ENCODE measurements around the gene ANKRD13D. TPM values are rescaled to one million over a fixed set of nuclear protein-coding genes. Genes with fewer than 3 reads are reported as not detected.

The ANKRD13D gene
- total RNA-seq, 2 donors from 2014 or later: 78.5 to 90.9 TPM

DNA sequence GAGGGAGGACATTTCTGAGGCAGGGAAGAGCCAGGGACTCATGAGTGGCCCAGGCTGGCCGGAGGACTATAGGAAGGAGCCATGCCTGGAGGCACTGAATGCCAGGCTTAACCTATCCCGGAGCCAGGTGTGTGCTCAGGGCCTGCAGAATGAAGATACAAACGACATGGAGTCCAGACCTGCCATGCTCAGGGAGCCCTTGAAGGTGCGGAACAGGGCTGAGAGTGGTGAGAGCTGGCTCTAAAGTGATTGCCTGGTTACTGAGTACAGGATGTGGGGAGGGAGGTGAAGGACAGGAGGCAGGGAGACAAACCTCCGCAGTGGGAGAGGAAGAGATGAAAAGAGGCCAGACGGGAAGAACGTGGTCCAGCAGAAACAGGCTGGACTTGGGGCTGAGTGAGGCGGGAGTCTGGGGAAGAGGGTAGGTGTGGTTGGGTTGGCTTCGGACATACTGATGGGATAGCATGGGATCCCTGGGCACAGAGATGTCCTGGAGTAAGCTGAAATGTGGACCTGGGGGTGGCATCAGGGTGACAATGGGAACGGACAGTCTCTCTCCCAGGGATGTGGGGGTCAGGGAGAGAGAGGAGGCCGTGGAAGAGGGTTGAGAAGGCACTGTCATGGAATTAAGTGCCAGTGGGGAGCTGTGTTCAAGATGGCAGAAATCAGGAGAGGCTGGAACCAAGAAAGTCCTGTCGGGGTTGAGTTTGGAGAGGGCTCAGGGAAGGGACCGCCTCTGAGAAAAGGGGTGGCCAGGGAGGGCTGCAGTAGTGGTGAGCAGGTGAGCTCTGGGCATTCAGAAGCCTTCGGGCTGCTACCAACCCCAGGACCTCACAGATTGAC lies 1.5 kb upstream of the ANKRD13D start:
- H3K4me1 Mint-ChIP-seq (ENCODE audit: low read depth): peaks cover 68% of the 10 kb centered on the region
- peaks cover 4 to 18% of the 10 kb centered on the region in 2 donors for H3K36me3 Mint-ChIP-seq (ENCODE audit: insufficient read depth in 2 of 2)
- H3K9me3 Mint-ChIP-seq: no peaks in the 10 kb centered on the region
- peak in 1 of 2 donors; percentile 44 for DNase-seq
- no peaks in the 10 kb centered on the region for H3K27me3 Mint-ChIP-seq (ENCODE audit: low read depth)
- ATAC-seq (replicated peaks in 1 of 2): peak in 1 of 2 donors; percentile 16
- H3K4me3 Mint-ChIP-seq: peak overlapping the region; percentile 74 to 83
- peak overlapping the region; percentile 88 for H3K27ac Mint-ChIP-seq

DNA sequence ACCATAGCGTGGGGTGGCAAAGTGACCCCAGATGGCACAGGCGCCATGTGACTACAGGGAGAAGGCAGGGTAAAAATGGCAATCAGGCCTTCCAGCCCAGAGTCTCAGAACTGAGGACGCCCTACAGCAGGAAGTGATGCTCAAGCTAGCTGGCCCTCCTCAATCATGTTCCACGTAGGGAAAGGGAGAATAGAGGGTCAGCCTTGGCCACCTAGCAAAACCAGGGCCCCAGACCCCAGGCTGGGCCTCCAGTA lies 978 bp upstream of the ANKRD13D start:
- Mint-ChIP-seq H3K36me3 (ENCODE audit: insufficient read depth in 2 of 2) (peaks cover 3 to 22% of the 10 kb centered on the region in 2 donors), H3K27me3 (ENCODE audit: low read depth) (no peaks in the 10 kb centered on the region), H3K4me3 (peak overlapping the region; percentile 74 to 83), H3K27ac (peak overlapping the region; percentile 88), H3K9me3 (no peaks in the 10 kb centered on the region), H3K4me1 (ENCODE audit: low read depth) (peaks cover 74% of the 10 kb centered on the region)
- ATAC-seq (replicated peaks in 1 of 2) (no peak), DNase-seq (no peak)

DNA sequence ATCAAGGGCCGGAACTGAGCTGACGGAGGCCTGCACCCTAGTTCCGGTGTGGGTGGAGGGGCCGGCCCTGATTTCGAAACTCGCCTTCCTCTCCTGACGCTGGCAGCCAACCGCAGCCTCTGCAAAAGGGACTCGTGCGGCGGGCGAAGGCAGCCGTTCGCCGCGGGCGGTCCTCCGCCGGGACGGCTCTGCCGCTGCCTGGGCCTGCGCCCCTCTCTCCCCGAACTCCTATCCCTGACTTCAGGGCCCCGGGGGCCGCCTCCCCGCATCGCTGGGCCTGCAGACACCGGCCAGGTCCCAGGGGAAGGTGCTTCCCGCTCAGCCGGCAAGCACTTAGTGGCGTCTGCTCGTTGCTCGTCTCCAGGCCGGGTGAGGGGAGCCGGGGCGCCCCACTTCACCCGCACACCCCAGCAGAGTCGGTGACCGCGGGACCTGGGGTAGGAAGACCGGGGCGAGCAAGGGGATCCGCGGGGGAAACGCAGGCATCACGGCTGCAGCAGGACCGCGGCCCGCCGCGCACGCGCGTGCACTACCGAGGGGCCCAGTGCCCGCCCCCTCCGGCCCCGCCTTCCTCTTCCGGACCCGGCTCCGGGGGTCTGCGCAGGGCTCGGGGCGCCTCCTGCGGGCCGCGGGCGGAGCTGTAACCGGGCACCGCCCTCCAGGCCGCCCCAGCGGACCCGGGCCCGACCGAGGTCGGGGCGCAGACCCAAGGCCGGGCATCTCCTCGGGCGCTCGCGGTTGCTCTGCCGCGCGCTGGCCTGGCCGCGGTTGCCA lies 464 bp upstream of the ANKRD13D start:
- no peaks in the 10 kb centered on the region for H3K9me3 Mint-ChIP-seq
- H3K36me3 Mint-ChIP-seq (ENCODE audit: insufficient read depth in 2 of 2): peaks cover 3 to 23% of the 10 kb centered on the region in 2 donors
- peak overlapping the region; percentile 88 for H3K27ac Mint-ChIP-seq
- ATAC-seq (replicated peaks in 1 of 2) (peak; percentile 72 to 78), DNase-seq (peak; percentile 94)
- H3K4me3 Mint-ChIP-seq: peak overlapping the region; percentile 74 to 83
- H3K4me1 Mint-ChIP-seq (ENCODE audit: low read depth): peaks cover 76% of the 10 kb centered on the region
- H3K27me3 Mint-ChIP-seq (ENCODE audit: low read depth): no peaks in the 10 kb centered on the region

DNA sequence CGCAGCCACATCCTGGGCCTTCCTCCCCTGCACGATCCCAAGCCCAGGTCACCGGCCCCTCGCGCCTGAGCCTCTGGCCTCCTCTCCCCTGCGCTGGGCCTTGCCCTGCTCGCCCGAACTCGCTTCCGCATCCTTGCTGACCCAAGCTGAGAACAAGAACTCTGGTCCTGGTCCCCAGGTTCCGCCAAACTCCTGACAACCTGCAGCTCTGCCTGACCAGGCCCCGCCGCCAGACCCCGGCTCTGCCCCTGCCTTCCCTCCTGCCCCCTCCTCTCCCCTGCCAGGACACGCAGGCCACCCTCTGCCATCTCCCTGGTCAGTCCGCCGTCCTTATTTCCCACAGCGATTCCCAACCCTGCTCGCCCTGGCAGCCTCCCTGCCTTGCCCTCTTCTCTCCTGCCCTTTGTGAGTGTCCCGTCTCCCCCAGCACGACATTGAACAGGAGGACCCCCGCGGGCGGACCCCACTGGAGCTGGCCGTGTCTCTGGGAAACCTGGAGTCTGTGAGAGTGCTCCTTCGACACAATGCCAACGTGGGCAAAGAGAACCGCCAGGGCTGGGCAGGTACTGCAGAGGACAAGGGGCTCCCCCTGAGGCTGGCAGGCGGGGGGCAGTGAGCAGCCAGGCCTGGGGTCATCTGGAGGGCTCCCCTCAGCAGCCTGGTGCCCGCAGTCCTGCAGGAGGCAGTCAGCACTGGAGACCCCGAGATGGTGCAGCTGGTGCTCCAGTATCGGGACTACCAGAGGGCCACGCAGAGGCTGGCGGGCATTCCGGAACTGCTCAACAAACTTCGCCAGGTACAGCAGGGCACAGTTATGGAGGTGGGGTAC lies 762 bp downstream of the ANKRD13D start:
- H3K9me3 Mint-ChIP-seq: no peaks in the 10 kb centered on the region
- ATAC-seq (replicated peaks in 1 of 2): peak in 1 of 2 donors; percentile 0
- peaks cover 73% of the 10 kb centered on the region for H3K4me1 Mint-ChIP-seq (ENCODE audit: low read depth)
- H3K4me3 Mint-ChIP-seq: peak overlapping the region; percentile 96
- DNase-seq: peak in 1 of 2 donors; percentile 41
- no peaks in the 10 kb centered on the region for H3K27me3 Mint-ChIP-seq (ENCODE audit: low read depth)
- peaks cover 3 to 30% of the 10 kb centered on the region in 2 donors for H3K36me3 Mint-ChIP-seq (ENCODE audit: insufficient read depth in 2 of 2)
- peak overlapping the region; percentile 93 for H3K27ac Mint-ChIP-seq

DNA sequence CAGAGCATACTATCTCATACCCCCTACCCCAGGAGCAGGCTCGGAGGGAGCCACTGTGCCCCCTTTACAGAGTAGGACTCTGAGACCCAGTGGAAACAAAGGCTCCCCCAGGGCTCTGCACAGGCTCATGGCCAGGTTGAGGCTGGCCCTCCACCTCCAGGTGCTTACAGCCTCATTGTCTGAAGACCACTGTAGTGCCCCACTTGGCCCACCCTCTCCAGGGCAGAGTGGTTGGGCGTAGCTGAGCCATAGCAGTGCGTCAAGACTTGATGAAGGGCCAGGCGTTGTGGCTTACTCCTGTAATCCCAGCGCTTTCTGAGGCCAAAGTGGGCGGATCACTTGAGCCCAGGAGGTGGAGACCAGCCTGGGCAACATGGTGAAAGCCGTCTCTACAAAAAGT lies 1.7 kb downstream of the ANKRD13D start:
- peak overlapping the region; percentile 96 for H3K4me3 Mint-ChIP-seq
- no peak for ATAC-seq (replicated peaks in 1 of 2)
- peak overlapping the region; percentile 38 for H3K27ac Mint-ChIP-seq
- no peak for DNase-seq
- no peaks in the 10 kb centered on the region for H3K9me3 Mint-ChIP-seq
- H3K36me3 Mint-ChIP-seq (ENCODE audit: insufficient read depth in 2 of 2): peaks cover 3 to 40% of the 10 kb centered on the region in 2 donors
- no peaks in the 10 kb centered on the region for H3K27me3 Mint-ChIP-seq (ENCODE audit: low read depth)
- peaks cover 64% of the 10 kb centered on the region for H3K4me1 Mint-ChIP-seq (ENCODE audit: low read depth)

DNA sequence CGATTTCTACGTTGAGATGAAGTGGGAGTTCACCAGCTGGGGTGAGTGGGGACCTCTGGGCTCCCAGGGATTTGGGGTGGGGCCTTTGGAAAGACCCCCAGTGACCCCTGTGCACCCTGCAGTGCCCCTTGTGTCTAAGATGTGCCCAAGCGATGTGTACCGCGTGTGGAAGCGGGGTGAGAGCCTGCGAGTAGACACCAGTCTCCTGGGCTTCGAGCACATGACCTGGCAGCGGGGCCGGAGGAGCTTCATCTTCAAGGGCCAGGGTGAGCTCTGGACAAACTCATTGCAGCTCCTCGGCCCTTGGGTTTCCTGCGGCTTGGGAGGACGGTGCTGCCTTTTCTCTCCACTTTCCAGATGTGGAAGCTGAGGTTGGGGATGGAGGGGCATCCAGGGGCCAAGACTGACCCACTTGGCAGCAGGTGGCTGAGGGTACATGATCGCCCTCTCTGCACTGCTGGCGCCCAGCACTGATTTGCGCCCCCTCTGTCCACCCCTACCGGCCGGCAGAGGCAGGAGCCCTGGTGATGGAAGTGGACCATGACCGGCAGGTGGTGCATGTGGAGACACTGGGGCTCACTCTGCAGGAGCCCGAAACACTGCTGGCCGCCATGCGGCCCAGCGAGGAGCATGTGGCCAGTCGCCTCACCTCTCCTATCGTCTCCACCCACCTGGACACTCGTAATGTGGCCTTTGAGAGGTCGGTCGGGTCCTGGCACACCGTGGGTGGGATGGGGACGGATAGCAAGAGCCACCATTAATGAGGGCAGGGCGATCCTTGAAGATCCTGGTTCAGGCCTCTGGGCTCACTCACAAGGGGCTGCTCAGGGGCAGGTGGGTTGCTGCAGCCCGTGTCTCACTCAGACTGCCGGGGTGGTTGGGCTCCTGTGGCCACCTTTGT lies 2.6 kb downstream of the ANKRD13D start:
- peaks cover 10 to 46% of the 10 kb centered on the region in 2 donors for H3K36me3 Mint-ChIP-seq (ENCODE audit: insufficient read depth in 2 of 2)
- DNase-seq (no peak), ATAC-seq (replicated peaks in 1 of 2) (no peak)
- H3K9me3 Mint-ChIP-seq: peaks cover 3% of the 10 kb centered on the region in 2 donors
- H3K4me1 Mint-ChIP-seq (ENCODE audit: low read depth): peaks cover 66% of the 10 kb centered on the region
- H3K4me3 Mint-ChIP-seq: peak overlapping the region in 1 of 2 donors; percentile 25
- no peak overlapping the region for H3K27ac Mint-ChIP-seq
- H3K27me3 Mint-ChIP-seq (ENCODE audit: low read depth): no peaks in the 10 kb centered on the region

DNA sequence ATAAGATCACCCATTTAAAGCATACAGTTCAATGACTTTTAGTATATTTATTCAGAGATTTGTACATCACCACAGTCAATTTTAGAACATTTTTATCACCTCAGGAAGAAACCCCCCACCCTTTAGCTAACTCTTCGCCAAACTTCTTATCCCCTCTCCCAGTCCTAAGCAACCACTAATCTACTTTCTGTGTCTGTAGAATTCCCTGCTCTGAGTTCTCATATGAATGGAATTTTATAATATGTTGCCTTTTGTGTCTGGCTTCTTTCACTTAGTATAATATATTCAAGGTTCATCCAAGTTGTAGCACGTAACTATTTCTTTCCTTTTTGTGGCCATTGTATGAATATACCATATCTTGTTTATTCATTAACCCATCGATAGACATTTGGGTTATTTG lies 3.6 kb downstream of the ANKRD13D start:
- Mint-ChIP-seq H3K4me1 (ENCODE audit: low read depth) (peaks cover 63% of the 10 kb centered on the region), H3K27me3 (ENCODE audit: low read depth) (no peaks in the 10 kb centered on the region), H3K36me3 (ENCODE audit: insufficient read depth in 2 of 2) (peaks cover 11 to 48% of the 10 kb centered on the region in 2 donors), H3K4me3 (peak overlapping the region; percentile 2 to 70), H3K27ac (peak overlapping the region; percentile 95), H3K9me3 (peaks cover 5 to 6% of the 10 kb centered on the region in 2 donors)
- no peak for ATAC-seq (replicated peaks in 1 of 2)
- no peak for DNase-seq

DNA sequence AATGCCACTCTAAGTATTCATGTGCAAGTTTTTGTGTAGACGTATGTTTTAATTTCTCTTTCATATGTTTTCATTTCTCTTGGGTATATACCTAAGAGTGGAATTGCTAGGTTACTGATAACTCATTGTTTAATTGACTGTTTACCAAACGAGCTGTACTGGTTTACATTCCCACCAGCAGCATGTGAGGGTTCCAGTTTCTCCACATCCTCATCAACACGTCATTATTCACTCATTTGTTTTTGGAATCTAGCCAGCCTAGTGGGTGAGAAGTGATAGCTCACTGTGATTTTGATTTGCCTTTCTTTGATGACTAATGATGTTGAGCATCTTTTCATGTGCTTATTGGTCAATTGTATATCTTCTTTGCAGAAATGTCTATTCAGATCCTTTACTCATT lies 4.0 kb downstream of the ANKRD13D start:
- Mint-ChIP-seq H3K27ac (peak overlapping the region; percentile 95), H3K9me3 (peaks cover 5 to 6% of the 10 kb centered on the region in 2 donors), H3K4me3 (peak overlapping the region in 1 of 2 donors; percentile 70), H3K36me3 (ENCODE audit: insufficient read depth in 2 of 2) (peaks cover 11 to 52% of the 10 kb centered on the region in 2 donors), H3K27me3 (ENCODE audit: low read depth) (no peaks in the 10 kb centered on the region), H3K4me1 (ENCODE audit: low read depth) (peaks cover 62% of the 10 kb centered on the region)
- no peak for ATAC-seq (replicated peaks in 1 of 2)
- DNase-seq: no peak

DNA sequence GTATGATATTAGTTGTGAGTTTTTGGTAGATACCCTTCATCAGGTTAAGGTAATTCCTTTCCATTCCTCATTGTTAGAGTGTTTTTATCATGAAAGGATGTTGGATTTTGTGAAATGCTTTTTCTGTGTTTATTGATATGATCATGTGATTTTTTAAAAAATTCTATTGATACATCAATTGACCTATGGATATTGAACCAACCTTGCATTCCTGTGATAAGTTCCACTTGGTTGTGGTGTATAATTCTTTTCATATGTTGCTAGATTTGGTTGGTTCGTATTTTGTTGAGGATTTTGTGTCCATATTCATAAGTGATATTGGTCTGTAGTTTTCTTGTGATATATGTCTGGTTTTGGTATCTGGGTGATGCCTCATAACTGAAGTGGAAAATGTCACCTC lies 6.7 kb downstream of the ANKRD13D start:
- peaks cover 47% of the 10 kb centered on the region for H3K4me1 Mint-ChIP-seq (ENCODE audit: low read depth)
- no peak for ATAC-seq (replicated peaks in 1 of 2)
- H3K4me3 Mint-ChIP-seq: no peak overlapping the region
- H3K27ac Mint-ChIP-seq: peak overlapping the region; percentile 95
- peaks cover 5 to 6% of the 10 kb centered on the region in 2 donors for H3K9me3 Mint-ChIP-seq
- DNase-seq: no peak
- peaks cover 12 to 54% of the 10 kb centered on the region in 2 donors for H3K36me3 Mint-ChIP-seq (ENCODE audit: insufficient read depth in 2 of 2)
- H3K27me3 Mint-ChIP-seq (ENCODE audit: low read depth): no peaks in the 10 kb centered on the region

DNA sequence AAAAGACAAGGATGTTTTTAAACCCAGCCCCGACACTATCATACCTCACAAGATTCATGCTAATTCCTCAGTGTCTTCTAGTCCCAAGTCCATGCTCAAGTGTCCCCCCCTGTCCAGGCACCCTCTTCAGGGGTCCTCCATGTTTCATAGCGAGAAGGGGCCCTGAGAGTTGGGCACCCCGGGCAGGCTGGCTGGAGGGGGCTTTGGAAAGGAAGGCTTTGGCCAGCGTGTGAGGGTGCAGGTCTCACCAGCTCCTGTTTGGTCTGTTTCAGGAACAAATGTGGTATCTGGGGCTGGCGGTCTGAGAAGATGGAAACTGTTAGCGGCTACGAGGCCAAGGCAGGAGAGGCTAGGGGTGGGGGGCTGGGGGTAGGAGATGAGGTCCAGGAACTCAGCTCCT lies 9.7 kb downstream of the ANKRD13D start:
- H3K4me1 Mint-ChIP-seq (ENCODE audit: low read depth): peaks cover 23% of the 10 kb centered on the region
- H3K4me3 Mint-ChIP-seq: no peak overlapping the region
- H3K36me3 Mint-ChIP-seq (ENCODE audit: insufficient read depth in 2 of 2): peaks cover 12 to 41% of the 10 kb centered on the region in 2 donors
- ATAC-seq (replicated peaks in 1 of 2) (no peak), DNase-seq (no peak)
- H3K27me3 Mint-ChIP-seq (ENCODE audit: low read depth): no peaks in the 10 kb centered on the region
- H3K27ac Mint-ChIP-seq: no peak overlapping the region
- peaks cover 5 to 6% of the 10 kb centered on the region in 2 donors for H3K9me3 Mint-ChIP-seq

DNA sequence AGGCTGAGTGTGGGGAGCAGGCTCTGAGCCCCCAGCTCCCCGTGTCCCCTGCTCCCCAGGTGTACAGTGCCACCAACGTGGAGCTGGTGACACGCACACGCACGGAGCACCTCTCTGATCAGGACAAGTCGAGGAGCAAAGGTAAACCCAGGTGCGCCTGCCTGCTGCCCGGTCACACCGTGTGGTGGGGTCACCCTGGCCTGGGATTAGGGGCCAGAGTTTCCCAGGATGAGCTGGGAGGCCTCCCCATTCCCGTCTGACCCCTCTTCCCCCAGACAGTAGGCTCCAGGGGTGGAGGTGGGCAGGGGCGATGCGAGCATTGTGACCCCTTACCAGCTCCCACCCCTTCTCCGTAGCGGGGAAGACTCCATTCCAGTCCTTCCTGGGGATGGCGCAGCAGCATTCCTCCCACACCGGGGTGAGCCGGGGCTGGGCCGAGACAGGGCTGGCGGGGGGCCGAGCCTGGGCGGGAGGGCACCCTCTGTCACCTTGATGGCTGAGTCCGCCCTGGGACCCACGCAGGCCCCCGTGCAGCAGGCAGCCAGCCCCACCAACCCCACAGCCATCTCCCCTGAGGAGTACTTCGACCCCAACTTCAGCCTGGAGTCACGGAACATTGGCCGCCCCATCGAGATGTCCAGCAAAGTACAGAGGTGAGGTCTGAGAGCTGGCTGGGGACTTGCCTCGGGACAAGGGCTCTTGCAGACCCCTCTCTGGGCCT lies 10.5 kb downstream of the ANKRD13D start:
- DNase-seq (no peak), ATAC-seq (replicated peaks in 1 of 2) (no peak)
- Mint-ChIP-seq H3K27me3 (ENCODE audit: low read depth) (no peaks in the 10 kb centered on the region), H3K36me3 (ENCODE audit: insufficient read depth in 2 of 2) (peaks cover 12 to 35% of the 10 kb centered on the region in 2 donors), H3K4me3 (no peak overlapping the region), H3K4me1 (ENCODE audit: low read depth) (peaks cover 19% of the 10 kb centered on the region), H3K27ac (no peak overlapping the region), H3K9me3 (peaks cover 5 to 6% of the 10 kb centered on the region in 2 donors)
